ENCODE results near the gene RFTN1. TPM values are rescaled to one million over a fixed set of nuclear protein-coding genes. Genes with fewer than 3 reads are reported as not detected.

Gene RFTN1
- total RNA-seq, 3 donors from 2014 or later: 6.9 to 12.6 (median 9.7) TPM

DNA sequence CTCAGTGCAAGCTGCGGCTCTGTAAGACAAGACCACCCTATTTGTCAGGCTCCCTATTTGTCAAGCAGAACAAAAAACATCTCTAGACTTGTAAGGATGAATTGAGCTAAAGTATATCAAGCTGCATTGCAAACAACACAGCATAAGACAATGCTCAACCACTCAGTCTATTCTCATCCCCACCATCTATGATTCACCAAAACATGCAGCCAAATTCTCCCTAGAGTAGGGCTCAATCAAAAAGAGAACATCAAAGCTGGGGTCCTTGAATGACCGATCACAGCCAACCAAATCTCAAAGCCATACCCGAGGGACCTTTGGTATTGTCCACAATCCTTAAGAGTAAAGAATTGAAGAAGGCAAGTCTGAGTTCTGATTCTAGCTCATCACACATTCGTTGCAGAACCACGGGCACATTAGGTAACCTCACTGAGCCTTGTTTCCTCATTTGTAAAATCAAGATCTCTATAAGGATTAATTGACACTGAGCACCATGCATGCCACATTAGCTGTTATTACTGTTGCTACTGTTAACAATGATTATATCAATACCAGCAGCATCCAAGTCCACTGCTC, 31.2 kb downstream of the RFTN1 start:
- DNase-seq: no peak
- no peak overlapping the region for H3K4me3 ChIP-seq
- H3K9me3 ChIP-seq: no peaks in the 10 kb centered on the region
- ATAC-seq: peak; percentile 25
- H3K36me3 ChIP-seq (ENCODE audit: low read depth): no peaks in the 10 kb centered on the region
- TF ChIP-seq CTCF (IDR thresholded peaks at IDR 0.05): no peak
- intact Hi-C loops (cut with DNase I, micrococcal nuclease): no loop called here
- H3K4me1 ChIP-seq (ENCODE audit: low read depth): peaks cover 4% of the 10 kb centered on the region

GRCh38 chr3:16481546-16481897, 32.0 kb downstream of the RFTN1 start:
- ATAC-seq (no peak), DNase-seq (no peak)
- no peaks in the 10 kb centered on the region for H3K36me3 ChIP-seq (ENCODE audit: low read depth)
- no peaks in the 10 kb centered on the region for H3K9me3 ChIP-seq
- intact Hi-C loops (cut with DNase I, micrococcal nuclease): no loop called here
- no peak overlapping the region for H3K4me3 ChIP-seq
- no peak for TF ChIP-seq CTCF (IDR thresholded peaks at IDR 0.05)
- H3K4me1 ChIP-seq (ENCODE audit: low read depth): peaks cover 4% of the 10 kb centered on the region

DNA sequence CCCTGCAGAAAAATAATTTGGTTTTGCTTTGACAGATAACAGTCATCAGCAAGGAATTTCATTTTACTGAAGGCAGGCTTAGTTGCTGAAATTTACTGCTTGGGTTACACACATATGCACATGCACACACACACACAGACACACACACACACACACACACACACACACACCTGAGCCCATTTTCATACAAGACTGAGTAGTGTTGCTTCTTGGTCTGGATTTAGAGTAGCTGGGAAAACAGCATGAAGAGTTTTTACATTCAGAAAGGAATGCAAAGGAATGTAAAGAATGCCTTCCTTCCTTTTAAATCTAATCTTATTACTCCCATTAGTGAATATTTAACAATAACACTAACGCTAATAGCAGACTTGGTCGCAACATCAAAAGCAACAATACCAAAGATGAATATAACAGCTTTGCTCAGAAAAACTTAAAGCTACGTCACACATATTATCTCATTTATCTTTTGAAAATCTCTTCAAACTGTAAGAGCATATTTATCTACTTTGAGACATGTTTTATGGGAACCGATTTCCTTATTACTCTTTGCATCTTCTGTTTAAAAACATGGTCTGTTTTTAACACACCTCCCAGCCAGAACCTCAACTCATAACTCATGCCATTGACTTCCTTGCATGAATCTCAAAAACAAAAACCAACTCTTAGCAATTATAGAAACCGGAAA, 32.5 kb downstream of the RFTN1 start:
- intact Hi-C loops (cut with DNase I, micrococcal nuclease): no loop called here
- Histone ChIP-seq H3K9me3 (no peaks in the 10 kb centered on the region), H3K4me3 (no peak overlapping the region), H3K36me3 (ENCODE audit: low read depth) (no peaks in the 10 kb centered on the region), H3K4me1 (ENCODE audit: low read depth) (peaks cover 4% of the 10 kb centered on the region)
- DNase-seq (no peak), ATAC-seq (peak; percentile 22)
- no peak for TF ChIP-seq CTCF (IDR thresholded peaks at IDR 0.05)

GRCh38 chr3:16478516-16478915, 35.0 kb downstream of the RFTN1 start:
- no peak overlapping the region for H3K4me3 ChIP-seq
- DNase-seq (no peak), ATAC-seq (no peak)
- H3K4me1 ChIP-seq (ENCODE audit: low read depth): no peaks in the 10 kb centered on the region
- no peaks in the 10 kb centered on the region for H3K9me3 ChIP-seq
- TF ChIP-seq CTCF (IDR thresholded peaks at IDR 0.05): no peak
- intact Hi-C loops (cut with DNase I, micrococcal nuclease): no loop called here
- H3K36me3 ChIP-seq (ENCODE audit: low read depth): no peaks in the 10 kb centered on the region

DNA sequence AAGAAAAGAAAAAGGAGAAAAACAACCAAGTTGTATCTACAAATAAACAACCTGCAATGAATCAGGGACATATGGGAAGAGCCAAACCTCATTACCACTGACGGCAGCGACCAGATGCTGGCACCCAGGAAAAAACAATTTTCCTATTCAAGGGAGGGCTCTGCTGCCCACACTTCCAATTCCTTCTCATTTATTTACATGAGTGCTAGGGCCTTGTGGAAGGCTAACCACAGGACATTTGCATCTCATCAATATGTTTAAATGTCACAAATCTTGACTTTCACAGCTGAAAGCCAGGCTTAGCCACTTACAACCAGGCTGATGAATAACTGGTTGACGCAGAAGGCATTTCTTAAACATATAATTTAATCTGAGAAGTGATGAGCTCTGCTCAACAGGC, 36.0 kb downstream of the RFTN1 start:
- Histone ChIP-seq H3K9me3 (no peaks in the 10 kb centered on the region), H3K4me1 (ENCODE audit: low read depth) (no peaks in the 10 kb centered on the region), H3K4me3 (no peak overlapping the region), H3K36me3 (ENCODE audit: low read depth) (no peaks in the 10 kb centered on the region)
- intact Hi-C loops (cut with DNase I, micrococcal nuclease): no loop called here
- DNase-seq (no peak), ATAC-seq (no peak)
- no peak for TF ChIP-seq CTCF (IDR thresholded peaks at IDR 0.05)

Measured in mucosa of descending colon (tissue), 3 donors.